Activated naive CD4-positive, alpha-beta T cell treated with anti-CD3 and anti-CD28 coated beads, Interleukin-2, amount 50 U/mL, for 24 hours (primary cell): ENCODE measurements around the gene NUDT9.
"Not testable (repeated sequence)": the region's sequence is repeated elsewhere in the genome, so short reads cannot be mapped to it uniquely, and the experiment has no call there.

Experiments used
- H3K27ac Mint-ChIP-seq: one replicate; pipeline ENCODE4 v1.8.0; 2021; ENCODE audit warnings: mild to moderate bottlenecking, mixed read lengths
- H3K27me3 Mint-ChIP-seq: one replicate; pipeline ENCODE4 v1.8.0; 2021; ENCODE audit warnings: mixed read lengths
- H3K36me3 Mint-ChIP-seq: one replicate; pipeline ENCODE4 v1.8.0; 2021; ENCODE audit warnings: mixed read lengths
- H3K4me1 Mint-ChIP-seq: one replicate; pipeline ENCODE4 v1.8.0; 2021; ENCODE audit warnings: mixed read lengths
- H3K4me3 Mint-ChIP-seq: one replicate; pipeline ENCODE4 v1.8.0; 2021; ENCODE audit warnings: mild to moderate bottlenecking, mixed read lengths
- H3K9me3 Mint-ChIP-seq: one replicate; pipeline ENCODE4 v1.8.0; 2021; ENCODE audit warnings: mixed read lengths

The NUDT9 gene

DNA sequence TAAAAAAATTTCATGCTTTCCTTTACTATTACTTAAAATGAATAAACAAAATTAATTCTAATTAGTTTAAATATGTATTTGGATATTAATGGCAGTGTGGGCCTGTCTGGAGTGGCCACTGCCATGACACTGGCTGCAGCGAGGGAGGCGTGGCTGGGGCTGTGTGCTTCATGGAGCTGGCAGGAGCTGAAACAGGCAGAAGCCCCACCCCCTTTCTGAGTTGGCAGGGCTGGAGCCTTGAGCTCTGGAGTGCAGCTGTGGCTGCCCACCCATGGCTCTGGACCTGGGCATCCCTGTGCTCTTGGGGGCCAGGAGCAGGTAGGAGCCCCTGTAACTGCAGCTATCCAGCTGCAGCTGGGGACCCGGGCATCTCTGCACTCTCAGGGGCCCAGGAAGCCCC, 23.2 kb upstream of the NUDT9 start:
- Mint-ChIP-seq H3K27me3 (no peaks in the 10 kb centered on the region), H3K27ac (no peak overlapping the region), H3K36me3 (no peaks in the 10 kb centered on the region), H3K4me1 (no peaks in the 10 kb centered on the region), H3K9me3 (no peaks in the 10 kb centered on the region), H3K4me3 (no peak overlapping the region)

DNA sequence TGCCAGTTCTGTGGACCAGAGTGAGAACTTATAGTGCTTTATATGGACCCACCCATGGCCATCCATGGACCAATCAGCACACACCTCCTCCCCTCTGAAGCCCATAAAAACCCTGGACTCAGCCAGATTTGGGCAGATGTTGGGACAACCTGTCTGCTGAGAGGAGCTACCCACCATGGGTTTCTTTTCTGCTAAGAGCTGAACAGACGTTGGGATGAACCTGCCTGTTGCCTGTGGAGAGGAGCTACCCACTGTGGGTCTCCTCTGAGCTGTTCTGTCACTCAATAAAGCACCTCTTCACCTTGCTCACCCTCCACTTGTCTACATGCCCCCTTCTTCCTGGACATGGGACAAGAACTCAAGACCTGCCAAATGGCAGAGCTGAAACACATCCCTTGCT, 22.4 kb upstream of the NUDT9 start:
- no peaks in the 10 kb centered on the region for H3K9me3 Mint-ChIP-seq
- H3K27ac Mint-ChIP-seq, result no peak overlapping the region
- H3K36me3 Mint-ChIP-seq, result no peaks in the 10 kb centered on the region
- no peaks in the 10 kb centered on the region for H3K27me3 Mint-ChIP-seq
- H3K4me1 Mint-ChIP-seq, result no peaks in the 10 kb centered on the region
- H3K4me3 Mint-ChIP-seq, result no peak overlapping the region

DNA sequence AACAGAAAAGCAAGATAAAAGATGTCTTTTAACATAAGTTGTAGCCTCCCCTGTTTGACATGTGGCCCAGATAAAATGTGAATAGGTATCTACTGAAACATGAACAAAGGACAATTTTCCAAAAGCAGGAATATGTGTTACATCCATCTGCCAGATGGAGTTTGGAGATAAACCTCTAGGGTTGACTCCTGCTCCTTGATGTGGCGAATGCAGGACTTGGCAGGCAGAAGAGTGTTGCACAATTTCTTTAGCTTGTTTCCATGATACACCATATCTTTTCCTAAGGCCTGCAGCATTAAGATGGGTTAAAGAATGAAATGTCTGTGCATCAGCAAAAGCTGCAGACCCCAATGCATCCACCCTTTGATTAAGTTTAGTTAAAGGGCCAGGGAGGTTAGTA, 18.6 kb upstream of the NUDT9 start:
- not testable (repeated sequence) for H3K36me3 Mint-ChIP-seq, H3K4me3 Mint-ChIP-seq, H3K27me3 Mint-ChIP-seq, H3K27ac Mint-ChIP-seq, H3K9me3 Mint-ChIP-seq
- H3K4me1 Mint-ChIP-seq, result peaks cover 13% of the 10 kb centered on the region

DNA sequence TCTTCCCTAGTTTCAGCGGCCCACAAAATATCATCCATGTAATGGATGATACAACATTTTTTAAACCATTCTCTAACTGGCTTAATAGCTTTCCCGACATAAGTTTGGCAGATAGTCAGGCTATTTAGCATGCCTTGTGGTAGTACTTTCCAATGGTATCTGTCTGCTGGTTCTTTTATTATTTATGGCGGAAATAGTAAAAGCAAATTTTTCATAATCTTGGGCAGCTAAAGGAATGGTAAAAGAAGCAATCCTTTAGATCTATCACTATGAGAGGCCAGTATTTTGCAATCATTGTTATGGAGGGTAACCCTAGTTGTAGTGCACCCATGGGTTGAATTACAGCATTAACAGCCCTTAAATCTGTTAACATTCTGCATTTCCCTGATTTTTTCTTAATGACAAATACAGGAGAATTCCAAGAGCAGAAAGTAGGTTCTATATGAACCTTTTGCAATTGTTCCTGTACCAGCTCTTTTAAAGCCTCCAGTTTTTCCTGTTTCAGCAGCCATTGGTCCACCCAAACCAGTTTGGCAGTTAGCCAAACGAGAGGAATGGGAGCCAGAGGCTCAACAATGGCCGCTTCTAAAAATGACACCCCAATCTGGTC, 17.1 kb upstream of the NUDT9 start:
- Mint-ChIP-seq H3K27me3 (peaks cover 4% of the 10 kb centered on the region), H3K36me3 (no peaks in the 10 kb centered on the region)

DNA sequence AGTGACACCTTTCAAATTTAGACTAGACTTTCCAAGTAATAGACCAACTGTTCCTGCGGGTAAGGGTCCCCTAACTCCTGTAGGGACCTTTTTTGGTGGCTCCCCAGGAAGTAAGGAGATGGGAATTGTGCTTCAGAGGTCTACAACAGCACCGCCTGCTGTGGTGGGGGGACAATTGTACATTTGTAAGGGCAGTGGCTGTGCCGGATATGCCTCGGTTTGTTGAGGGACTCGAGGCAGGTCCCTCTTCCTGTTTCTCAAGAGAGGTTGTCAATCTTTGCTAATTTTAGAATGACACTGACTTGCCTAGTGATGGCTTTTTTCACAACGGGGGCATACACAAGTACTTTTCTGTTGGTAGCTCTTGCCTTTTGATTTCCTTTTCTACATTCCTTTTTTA, 15.9 kb upstream of the NUDT9 start:
- H3K27ac Mint-ChIP-seq, result peak overlapping the region; percentile 57
- H3K36me3 Mint-ChIP-seq, result no peaks in the 10 kb centered on the region
- H3K9me3 Mint-ChIP-seq, result no peaks in the 10 kb centered on the region
- H3K4me1 Mint-ChIP-seq, result peaks cover 13% of the 10 kb centered on the region
- H3K4me3 Mint-ChIP-seq, result peak overlapping the region; percentile 50
- peaks cover 4% of the 10 kb centered on the region for H3K27me3 Mint-ChIP-seq

More for the DNA sequence above, 17.1 kb upstream of the NUDT9 start:
- Mint-ChIP-seq H3K4me3 (no peak overlapping the region), H3K27ac (no peak overlapping the region), H3K9me3 (no peaks in the 10 kb centered on the region), H3K4me1 (peaks cover 13% of the 10 kb centered on the region)

DNA sequence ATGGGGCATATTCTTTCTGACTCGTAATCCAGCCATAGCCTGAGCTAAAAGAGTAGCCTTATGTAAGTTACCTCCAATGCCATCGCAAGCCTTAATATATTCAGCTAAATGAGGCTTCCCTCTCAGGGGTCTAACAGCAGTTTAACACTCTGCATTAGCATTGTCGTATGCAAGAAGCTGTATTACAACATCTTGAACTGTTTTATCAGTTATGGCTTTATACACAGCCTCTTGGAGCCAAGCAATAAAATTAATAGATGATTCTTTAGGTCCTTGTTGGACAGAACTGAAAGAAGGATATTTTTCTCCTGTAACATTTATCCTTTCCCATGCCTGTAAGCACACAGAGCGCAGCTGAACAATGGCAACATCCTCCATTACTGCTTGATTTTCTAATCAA, 15.5 kb upstream of the NUDT9 start:
- not testable (repeated sequence) for H3K36me3 Mint-ChIP-seq, H3K27me3 Mint-ChIP-seq, H3K9me3 Mint-ChIP-seq
- Mint-ChIP-seq H3K27ac (peak overlapping the region; percentile 57), H3K4me1 (peaks cover 13% of the 10 kb centered on the region), H3K4me3 (peak overlapping the region; percentile 50)

DNA sequence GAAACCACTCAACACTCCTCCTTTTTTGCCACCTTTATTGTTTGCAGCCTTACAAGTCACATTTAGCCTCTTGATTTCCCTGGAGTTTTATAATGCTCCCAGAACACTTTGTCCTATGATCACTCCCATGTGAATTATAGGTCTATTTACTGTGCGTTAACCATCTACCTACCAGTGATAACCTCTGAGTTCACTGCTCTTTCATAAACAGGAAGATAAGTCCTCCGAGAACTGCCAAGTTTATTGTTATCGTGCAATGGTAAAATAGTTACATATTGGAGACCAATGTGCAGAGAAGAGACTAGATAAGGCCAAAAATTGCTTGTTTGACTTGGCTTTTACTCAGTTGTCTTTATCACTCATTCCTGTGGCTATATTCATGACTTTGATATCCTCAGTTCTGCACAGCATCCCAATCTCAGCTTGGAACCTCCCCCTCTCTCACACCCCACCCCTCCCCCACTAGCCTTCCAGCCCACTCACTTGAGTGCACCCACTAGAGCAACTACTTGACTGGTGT, 12.9 kb upstream of the NUDT9 start:
- no peak overlapping the region for H3K27ac Mint-ChIP-seq
- peaks cover 8% of the 10 kb centered on the region for H3K27me3 Mint-ChIP-seq
- H3K4me1 Mint-ChIP-seq, result peaks cover 13% of the 10 kb centered on the region

DNA sequence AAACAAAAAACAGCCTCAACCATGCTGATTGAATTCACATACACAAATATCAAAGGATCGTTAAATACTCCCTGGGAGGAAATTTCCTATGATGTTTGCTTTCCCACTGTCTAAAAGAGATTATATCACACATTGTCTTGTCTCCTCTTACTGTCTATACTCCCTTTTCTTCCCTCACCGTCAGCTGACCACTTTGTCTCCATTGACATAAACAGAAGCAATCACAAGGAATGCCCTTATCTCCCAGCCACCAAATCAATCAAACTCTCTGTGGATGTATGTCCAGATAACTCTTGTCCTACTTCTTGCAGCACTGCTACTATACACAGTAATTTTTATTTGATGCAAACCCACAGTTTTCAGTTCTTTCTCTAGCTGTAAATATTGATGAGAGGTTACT, 12.2 kb upstream of the NUDT9 start:
- H3K4me1 Mint-ChIP-seq, result peaks cover 13% of the 10 kb centered on the region
- peaks cover 8% of the 10 kb centered on the region for H3K27me3 Mint-ChIP-seq
- H3K9me3 Mint-ChIP-seq, result no peaks in the 10 kb centered on the region
- no peak overlapping the region for H3K27ac Mint-ChIP-seq
- H3K4me3 Mint-ChIP-seq, result no peak overlapping the region
- H3K36me3 Mint-ChIP-seq, result no peaks in the 10 kb centered on the region

More for the DNA sequence above, 12.9 kb upstream of the NUDT9 start:
- Mint-ChIP-seq H3K9me3 (no peaks in the 10 kb centered on the region), H3K36me3 (no peaks in the 10 kb centered on the region), H3K4me3 (no peak overlapping the region)

DNA sequence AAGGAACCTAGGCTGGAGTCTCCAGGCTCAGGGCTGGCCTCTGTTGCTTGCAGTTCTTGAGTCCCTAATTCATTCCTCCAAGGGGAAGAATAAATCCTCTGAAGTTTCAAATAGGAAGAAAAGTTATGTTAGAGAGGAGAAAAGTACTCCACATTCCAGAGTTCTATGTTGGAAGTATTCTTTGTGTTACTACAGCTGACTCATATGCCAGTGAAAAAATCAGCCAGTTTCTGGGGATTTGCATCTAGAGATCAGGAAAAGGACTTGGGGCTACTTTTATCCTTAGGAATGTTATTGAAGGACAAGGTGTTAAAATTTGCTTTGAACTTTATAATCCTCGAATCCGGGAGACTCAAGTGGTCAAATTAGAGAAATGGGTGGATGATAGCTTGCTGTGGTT, 11.7 kb upstream of the NUDT9 start:
- Mint-ChIP-seq H3K36me3 (no peaks in the 10 kb centered on the region), H3K27me3 (peaks cover 8% of the 10 kb centered on the region), H3K4me3 (no peak overlapping the region), H3K4me1 (peaks cover 13% of the 10 kb centered on the region), H3K27ac (no peak overlapping the region), H3K9me3 (no peaks in the 10 kb centered on the region)

DNA sequence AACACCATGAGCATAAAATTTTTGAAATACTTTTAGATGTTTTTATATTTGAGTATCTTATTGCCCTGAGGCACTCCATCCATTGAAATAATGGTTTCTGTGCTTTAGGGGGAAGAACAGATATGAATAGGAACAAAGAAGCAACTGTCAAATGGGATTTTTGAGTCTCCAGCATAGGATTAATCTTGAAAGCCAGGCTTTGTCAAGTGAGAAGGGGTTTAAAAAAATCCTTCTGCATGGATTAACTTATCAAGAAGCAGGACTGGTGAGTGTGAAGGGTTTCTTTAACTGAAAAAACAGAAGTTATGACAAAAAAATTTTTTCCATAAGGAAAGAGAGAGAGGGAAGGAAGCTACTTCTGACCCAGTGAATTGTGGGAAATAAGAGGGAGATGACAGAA, 7.6 kb upstream of the NUDT9 start:
- Mint-ChIP-seq H3K27ac (no peak overlapping the region), H3K27me3 (peaks cover 6% of the 10 kb centered on the region), H3K9me3 (no peaks in the 10 kb centered on the region), H3K36me3 (no peaks in the 10 kb centered on the region), H3K4me3 (no peak overlapping the region), H3K4me1 (peaks cover 3% of the 10 kb centered on the region)

DNA sequence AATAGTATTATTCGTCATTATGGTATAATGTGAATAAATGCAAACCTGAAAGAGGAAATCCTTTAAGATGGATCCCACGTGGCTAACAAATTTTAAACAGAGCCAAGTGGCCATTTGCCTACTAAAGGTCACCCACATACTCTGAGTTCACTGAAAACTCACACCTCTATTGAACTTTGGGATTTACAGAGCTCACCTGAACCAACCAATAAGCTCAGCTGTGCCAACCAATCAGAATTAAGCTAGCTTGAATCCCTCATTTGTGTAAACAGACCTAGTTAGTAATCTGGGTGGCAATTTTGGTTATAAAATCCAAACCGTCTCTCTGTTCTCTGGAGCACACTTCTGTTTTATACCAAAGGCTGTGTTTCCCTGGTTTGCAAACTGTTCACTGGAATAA, 5.4 kb upstream of the NUDT9 start:
- Mint-ChIP-seq H3K4me3 (no peak overlapping the region), H3K27ac (no peak overlapping the region), H3K9me3 (no peaks in the 10 kb centered on the region), H3K27me3 (peaks cover 4% of the 10 kb centered on the region), H3K4me1 (peaks cover 20% of the 10 kb centered on the region), H3K36me3 (no peaks in the 10 kb centered on the region)

DNA sequence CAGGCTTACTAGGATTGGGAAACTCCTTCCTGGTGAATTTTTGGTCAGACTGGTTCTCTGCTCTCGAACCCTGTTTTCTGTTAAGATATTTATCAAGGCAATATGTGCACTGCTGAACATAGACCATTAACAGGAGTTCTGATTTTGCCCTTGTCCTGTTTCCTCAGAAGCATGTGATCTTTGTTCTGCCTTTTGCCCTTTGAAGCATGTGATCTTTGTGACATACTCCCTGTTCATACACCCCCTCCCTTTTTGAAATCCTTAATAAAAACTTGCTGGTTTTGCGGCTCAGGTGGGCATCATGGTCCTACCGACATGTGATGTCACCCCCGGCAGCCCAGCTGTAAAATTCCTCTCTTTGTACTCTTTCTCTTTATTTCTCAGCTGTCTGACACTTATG, 4.0 kb upstream of the NUDT9 start:
- H3K27ac Mint-ChIP-seq, H3K9me3 Mint-ChIP-seq, H3K36me3 Mint-ChIP-seq, H3K27me3 Mint-ChIP-seq, H3K4me3 Mint-ChIP-seq: not testable (repeated sequence)
- H3K4me1 Mint-ChIP-seq, result peaks cover 26% of the 10 kb centered on the region

DNA sequence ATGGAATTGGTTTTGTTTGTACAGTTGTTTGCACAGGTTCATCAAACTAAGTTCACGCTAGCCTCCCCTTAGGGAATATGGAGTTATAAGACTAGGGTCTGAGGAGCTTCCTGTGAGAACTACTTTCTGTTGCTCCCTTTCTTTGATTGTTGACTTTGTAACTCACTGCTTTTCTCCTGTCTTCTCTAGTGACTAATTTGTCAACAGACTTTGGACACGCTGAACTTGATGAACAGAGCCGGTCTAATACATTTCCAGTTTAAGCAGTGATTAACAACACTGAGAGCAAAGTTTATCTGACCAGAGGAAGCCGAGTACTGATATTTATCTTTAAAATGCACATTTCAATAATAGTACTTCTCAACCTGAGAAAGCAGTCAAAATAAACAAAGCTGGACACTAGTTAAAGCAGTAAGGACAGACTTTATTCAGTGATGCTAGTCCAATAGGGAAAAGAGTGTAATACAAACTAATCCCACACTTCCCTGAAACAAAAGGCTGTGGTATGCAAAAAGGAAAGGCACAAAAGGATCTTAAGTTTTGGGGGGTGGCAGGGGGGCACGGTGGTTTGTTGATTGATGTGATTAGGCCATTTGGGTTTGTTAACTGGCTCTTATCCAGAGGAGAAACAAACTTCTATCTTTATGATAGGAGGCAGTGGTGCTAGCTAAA, 2.7 kb upstream of the NUDT9 start:
- H3K36me3 Mint-ChIP-seq, result no peaks in the 10 kb centered on the region
- H3K4me3 Mint-ChIP-seq, result no peak overlapping the region
- H3K27me3 Mint-ChIP-seq, result no peaks in the 10 kb centered on the region
- H3K4me1 Mint-ChIP-seq, result peaks cover 36% of the 10 kb centered on the region
- H3K27ac Mint-ChIP-seq, result peak overlapping the region; percentile 88
- no peaks in the 10 kb centered on the region for H3K9me3 Mint-ChIP-seq

DNA sequence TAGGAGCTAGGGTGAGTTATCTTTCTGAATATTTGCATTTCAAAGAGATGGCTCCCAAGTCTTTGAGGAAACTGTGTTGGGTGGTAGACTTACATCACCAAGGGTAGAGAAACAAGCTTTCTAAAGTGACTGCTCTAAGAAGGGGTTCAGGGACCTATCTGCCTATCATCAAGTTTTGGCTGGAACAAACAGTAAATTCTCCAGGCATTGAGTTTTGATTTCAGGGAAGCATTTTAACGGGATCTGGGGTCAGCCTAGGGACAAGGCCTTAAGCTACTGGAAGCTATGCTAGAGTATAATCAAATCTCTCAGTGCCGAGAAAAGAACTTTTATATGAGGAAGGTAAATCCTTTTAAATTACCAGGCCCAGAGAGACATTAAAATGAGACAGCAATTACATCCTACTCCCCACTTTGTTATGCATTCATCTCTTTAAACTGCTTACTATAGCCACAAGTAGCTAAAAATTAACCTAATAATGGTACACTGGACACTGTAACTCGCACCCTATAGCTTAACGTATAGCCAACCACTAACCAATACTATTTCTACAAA, 2.0 kb upstream of the NUDT9 start:
- Mint-ChIP-seq H3K9me3 (no peaks in the 10 kb centered on the region), H3K36me3 (no peaks in the 10 kb centered on the region), H3K27me3 (no peaks in the 10 kb centered on the region), H3K4me3 (no peak overlapping the region), H3K27ac (peak overlapping the region; percentile 35), H3K4me1 (peaks cover 39% of the 10 kb centered on the region)

DNA sequence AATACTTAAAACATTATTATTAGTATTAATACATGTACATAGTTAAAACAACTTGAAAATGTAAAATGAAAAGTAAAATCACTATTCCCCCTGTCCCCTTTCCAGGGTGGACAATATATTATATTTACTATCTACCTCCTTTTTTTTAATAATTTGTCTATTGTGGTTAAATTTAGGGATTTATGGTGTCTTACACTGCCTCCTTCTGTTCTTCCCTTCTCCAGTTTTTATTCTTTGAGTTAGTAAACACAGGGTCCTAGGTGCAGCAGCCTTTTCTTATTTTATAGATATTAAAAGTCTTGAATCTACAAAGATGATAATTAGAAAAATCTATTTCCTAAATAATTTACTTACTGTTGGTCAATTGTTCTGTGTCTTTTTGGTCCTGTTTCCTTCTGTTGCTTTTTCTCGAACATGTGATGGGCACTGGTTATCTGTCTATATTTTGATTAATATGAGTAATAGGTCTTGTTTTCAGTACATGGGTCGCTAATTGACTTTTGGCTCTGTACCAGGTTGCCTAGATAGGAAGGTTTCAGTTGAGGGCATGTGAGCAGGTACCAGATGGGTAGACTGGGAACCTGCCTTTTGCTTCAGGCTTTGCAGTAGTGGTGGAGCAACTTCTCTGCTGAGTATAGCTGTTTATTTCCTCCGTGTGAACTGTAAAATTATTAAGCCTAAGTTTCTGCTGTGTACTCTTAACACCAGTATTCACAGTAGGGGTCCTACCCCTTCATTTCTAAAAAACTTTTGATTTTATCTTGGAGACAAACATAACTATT, 1.1 kb downstream of the NUDT9 start:
- Mint-ChIP-seq H3K9me3 (no peaks in the 10 kb centered on the region), H3K4me1 (peaks cover 58% of the 10 kb centered on the region), H3K27ac (peak overlapping the region; percentile 10), H3K36me3 (no peaks in the 10 kb centered on the region), H3K27me3 (no peaks in the 10 kb centered on the region), H3K4me3 (peak overlapping the region; percentile 97)

DNA sequence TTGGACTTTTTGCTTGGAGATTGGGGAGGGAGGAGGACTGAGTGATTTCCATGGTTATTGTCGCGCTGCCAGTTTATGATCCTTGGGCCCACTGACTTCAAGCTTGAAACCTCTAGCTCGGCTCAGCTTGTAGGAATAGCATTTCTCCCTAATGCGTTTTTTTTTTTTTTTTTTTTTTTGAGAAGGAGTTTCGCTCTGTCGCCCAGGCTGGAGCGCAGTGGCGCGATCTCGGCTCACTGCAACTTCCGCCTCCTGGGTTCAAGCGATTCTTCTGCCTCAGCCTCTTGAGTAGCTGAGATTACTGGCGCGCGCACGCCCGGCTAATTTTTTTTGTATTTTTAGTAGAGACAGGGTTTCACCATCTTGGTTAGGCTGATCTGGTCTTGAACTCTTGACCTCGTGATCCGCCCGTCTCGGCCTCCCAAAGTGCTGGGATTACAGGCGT, 1.7 kb downstream of the NUDT9 start:
- H3K27me3 Mint-ChIP-seq, H3K36me3 Mint-ChIP-seq, H3K9me3 Mint-ChIP-seq: not testable (repeated sequence)
- Mint-ChIP-seq H3K27ac (peak overlapping the region; percentile 10), H3K4me3 (peak overlapping the region; percentile 97), H3K4me1 (peaks cover 61% of the 10 kb centered on the region)
